Stromal cell of bone marrow (primary cell): Measurements from ENCODE around the gene TFR2.

Experiments
- DNase-seq: peaks from one replicate; pipeline ENCODE4 v3.0.0-alpha.2; 2012; ENCODE audit warnings: low read depth

Gene TFR2

DNA sequence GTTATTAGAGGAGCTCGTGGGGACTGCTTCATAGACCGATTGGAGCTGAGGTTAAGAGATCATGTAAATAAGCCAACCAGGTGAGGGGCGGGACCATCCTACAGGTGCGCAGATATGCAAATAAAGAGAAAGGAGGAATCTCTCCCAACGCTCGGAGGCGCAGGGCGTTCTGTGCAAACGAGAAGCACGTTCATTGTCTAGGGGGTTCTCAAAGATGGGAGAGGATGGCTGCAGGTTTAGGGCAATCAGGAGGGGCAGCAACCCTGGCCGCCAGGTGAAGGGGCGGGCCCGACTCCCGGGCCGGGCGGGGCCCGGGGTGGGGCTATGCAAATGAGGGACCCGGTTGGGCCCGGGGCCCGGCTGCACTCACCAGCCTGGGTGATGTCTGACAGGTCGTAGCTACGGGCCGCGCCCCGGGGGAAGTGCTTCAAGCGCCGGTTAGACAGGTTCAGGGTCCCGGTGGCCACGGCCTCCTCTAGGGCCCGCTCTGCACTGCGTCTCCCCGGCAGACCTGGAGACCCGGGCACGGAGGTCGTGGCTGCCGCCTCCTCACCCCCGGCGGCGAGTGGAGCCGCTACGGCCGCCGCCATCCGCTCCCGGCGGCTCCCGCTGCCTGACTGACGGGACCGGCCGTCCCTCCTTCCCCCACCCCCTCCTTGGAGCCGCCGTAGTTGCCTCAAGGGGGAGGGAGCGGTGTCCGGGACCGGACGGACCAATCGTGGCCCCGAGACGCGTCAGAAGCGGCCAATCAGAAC is 55.7 kb downstream of the TFR2 start, which contains the start of gene LRCH4:
Gene LRCH4 (minus strand): TSS at position 619 of the 755 bp plus-strand sequence. CDS start 29 bp downstream, at position 590.
- DNase-seq: no peak

- no peak for DNase-seq
Measured at GRCh38 chr7:100584683-100585510, 56.5 kb downstream of the TFR2 start.

- DNase-seq: no peak
Measured at GRCh38 chr7:100584054-100584682, 57.2 kb downstream of the TFR2 start.

DNA sequence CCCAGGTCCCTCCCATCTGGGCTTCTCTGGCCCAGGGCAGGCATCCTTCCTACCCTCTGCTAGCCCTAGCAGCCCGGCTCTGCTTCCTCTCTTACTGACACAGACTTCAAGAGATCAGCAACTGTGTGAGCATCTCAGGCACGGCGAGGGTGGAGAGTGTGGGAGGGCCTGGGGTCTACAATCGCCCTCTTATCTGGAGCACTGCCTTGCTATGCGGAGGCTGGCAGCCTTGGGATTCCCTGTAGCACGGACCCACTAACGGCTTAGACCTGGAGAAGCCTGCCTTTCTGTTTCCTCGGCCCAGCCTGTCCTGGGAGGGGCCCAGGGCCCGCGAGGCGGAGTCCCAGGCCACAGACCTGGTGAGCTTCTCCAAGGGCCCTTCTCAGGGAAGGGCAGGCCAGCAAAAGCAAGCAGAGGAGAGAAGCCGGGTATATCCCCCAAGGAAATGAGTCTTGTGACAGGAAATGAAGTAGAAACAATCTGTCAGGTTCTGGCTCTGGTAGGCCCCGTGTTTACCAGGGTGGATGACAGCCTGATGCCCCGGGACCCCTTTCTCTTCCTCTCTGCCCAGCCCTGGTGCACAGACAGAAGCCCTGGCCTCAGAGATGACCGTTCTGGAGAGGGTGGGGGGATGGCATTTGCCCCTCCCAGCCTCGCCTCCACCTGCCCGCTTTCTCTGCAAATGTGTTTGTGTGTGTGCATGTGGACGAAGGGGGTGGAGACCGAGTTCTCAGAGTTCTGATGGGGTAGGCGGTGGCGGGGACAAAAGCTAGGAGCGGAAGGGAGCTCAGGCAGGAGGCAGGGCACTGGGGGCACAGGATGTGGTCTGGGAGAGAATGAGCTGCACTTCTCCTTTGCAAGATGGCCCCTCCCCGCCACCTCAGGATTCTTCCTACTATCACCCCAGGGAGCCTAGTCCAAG is 58.0 kb downstream of the TFR2 start:
- no peak for DNase-seq

- DNase-seq: no peak
Measured at GRCh38 chr7:100582650-100583049, 58.7 kb downstream of the TFR2 start.

GRCh38 chr7:100582041-100582579 is 59.2 kb downstream of the TFR2 start:
- no peak for DNase-seq

GRCh38 chr7:100580466-100581283 is 60.7 kb downstream of the TFR2 start:
- no peak for DNase-seq

DNA sequence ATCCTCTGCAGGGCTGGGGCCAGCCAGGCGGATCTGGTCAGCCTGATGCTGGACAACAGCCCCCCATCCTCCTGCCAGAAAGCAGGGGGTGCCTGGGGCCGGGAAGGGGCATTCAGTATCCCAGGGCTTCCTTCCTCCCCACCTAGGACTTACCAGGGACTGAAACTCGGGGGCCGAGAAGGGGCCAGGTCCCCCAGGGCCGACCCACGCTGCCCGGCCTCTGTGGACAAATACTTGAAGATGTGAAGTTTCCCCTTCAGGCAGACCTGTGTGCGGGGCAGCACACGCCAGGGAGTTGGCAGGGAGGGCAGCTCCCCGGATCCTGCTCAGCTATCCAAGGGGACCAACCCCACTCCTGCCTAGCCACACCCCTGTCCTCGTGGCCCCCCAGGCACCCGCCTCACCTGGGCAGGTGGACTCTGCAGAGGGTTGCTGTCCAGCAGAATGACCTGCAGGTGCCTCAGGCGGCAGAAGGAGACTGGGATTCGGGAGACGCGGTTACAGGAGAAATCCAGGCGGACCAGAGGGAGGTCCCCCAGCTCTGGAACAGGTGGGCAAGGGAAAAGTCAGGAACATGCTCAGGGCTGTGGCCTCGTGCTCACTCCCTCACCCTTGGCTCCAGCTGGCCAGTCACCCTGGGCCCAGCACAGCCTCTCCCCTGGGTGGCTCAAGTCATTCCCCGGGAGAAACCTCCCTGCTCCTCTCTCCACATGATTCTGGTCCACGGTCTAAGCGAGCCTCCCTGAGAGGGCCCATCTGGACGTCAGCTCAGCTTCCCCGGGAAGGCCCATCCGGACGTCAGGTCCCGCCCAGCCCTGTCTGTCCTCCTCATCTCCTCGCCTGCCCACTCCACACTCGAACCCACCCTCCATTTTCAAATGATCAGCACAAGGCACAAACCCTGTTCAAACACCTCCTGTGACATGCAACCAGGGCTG is 62.8 kb downstream of the TFR2 start:
- no peak for DNase-seq

DNA sequence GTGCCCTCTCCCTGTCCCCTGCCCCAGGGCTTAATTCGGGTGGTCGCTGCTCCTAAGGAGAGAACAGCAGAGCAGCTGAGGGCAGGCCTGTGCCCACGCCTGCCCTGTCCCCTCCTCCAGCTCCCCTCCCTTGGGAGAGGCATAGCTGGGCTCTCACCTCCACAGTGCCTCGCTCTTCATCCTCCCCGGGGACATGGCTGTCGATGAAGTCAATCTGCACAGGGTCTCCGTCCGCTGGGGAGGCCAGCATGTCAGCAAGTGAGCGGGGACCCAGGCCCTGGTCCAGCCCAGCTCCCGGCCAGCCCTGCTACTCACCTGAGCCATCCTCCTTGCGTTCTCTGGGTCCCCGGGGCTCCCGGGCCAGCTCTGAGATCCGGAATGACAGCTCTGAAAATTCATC is 63.8 kb downstream of the TFR2 start:
- DNase-seq: no peak

GRCh38 chr7:100577103-100577502 is 64.2 kb downstream of the TFR2 start:
- DNase-seq: no peak

DNA sequence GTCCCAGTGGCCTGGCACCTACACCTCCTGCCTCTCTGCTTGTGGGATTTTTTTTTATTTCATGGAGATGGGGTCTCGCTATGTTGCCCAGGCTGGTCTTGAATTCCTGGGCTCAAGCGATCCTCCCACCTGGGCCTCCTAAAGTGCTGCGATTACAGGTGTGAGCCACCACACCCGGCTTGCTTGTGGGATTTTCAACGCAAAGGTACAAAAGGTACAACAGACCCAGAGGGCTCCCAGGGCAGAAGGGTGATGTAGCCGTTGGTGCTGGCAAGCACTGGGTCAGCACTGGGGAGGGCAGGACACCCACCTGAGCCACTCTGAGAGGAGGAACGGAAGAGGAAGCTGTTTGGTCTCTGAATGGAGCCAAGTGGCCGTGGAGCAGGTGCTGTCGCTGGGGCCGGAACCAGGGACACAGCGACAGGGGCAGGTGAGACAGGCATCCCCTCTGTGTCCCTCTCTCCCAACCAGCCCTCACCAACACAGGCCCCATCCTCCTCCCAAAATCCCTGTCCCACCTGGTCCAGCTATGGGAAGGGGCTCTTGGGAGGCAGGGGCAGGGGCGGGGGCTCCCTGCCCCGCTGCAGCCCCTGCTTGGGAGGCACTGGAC is 64.9 kb downstream of the TFR2 start:
- no peak for DNase-seq

GRCh38 chr7:100575746-100576383 is 65.5 kb downstream of the TFR2 start:
- no peak for DNase-seq

DNA sequence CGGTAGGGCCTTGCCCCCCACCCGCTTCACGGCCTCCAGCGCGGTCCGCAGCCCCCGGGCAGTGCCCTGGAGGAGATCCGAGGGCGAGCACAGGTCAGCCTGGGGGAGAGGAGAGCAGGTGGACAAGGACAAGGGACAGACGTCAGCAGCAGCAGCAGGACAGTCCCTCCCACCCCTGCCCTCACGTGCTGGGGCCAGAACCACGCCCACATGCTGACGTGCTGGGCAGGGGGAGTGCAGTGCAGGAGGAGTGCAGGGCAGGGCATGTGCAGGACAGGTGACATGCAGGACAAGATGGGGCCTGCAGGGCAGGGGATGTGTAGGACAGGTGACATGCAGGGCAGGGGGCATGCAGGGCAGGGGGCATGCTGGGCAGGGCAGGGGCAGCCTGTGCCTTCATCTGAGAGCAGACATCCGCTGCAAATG is 66.1 kb downstream of the TFR2 start:
- DNase-seq: no peak

- no peak for DNase-seq
Measured at GRCh38 chr7:100574362-100575205, 66.8 kb downstream of the TFR2 start.

DNA sequence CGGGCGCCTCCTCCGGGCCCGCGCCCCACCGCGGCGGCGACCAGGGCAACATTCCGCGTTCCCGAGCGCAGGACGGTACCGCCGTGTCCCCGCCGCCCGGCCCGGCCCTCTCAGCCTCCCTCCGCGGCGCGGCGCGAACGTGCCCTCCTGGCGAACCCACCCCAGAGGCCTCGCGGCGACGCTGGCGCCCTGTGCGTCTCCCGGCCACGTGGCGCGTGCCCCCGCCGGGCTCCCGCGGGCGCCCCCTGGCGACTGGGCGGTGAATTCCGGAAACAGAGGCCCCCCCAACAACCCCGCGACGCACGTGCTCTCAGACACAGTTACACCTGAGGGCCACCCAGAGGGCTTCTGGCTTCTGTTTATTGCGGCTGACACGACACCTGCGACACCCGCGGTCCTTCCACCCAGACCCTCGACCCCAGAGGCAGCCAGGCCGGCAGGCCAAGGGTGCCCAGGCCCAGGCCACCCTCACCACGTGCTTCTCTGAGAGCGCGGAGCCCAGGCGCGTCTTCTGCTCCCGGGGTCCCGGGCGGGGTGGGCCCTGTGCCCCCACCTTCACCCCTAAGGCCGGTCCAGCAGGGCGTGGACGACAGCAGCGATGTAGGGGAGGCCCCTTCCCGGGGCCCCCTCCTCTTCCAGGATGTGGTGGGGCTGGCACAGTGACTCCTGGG is 67.5 kb downstream of the TFR2 start, which contains the start of gene SAP25:
Gene SAP25 (minus strand): TSS at position 210 of the 671 bp plus-strand sequence. CDS start 158 bp downstream, at position 52.
- no peak for DNase-seq

- no peak for DNase-seq
Measured at GRCh38 chr7:100572949-100573675, 68.2 kb downstream of the TFR2 start.
